OCI-LY1 (cell line): ENCODE measurements around the gene KRT73.

Source experiments
- CTCF ChIP-seq: fragments of 200-600 bp; sonication (generic), shearing (Covaris generic); IDR thresholded peaks from 2 replicates; pipeline ENCODE4 v1.5.1; 2017; ENCODE audit warnings: mild to moderate bottlenecking, antibody characterized with exemption, low read length, moderate library complexity, mixed read lengths
- EZH2 ChIP-seq: fragments of 200-600 bp; sonication (generic), shearing (Covaris generic); IDR thresholded peaks from 2 replicates; pipeline ENCODE4 v1.8.0; 2017; ENCODE audit warnings: borderline replicate concordance, mixed run types, mild to moderate bottlenecking, antibody characterized with exemption, low read length, moderate library complexity, mixed read lengths

- TF ChIP-seq CTCF (no peak), EZH2 (no peak)
Measured at GRCh38 chr12:52566847-52567291, 51.5 kb downstream of the KRT73 start.
